A673 (cell line): ENCODE measurements around the gene SGO2. TPM values are rescaled to one million over a fixed set of nuclear protein-coding genes. Genes with fewer than 3 reads are reported as not detected.
A peak's percentile ranks its signal among the peaks of the same experiment; 100 is the strongest.

Experiments used
- BruUV-seq: library from RNA; stranded (reverse); fragments of 400-500 nt; replicated peaks from 2 replicates; lab custom pipeline; 2021; lab: Mats Ljungman, UMichigan
- CTCF ChIA-PET: fragments of 300-600 bp; sonication (Branson Sonifier 250); formaldehyde crosslinking; loops from one replicate; lab custom pipeline; 2022; ENCODE audit warnings: antibody characterized with exemption; lab: Charles Lee
- POLR2A ChIA-PET: fragments of 300-600 bp; sonication (Branson Sonifier 250); formaldehyde crosslinking; loops from one replicate; lab custom pipeline; 2022; ENCODE audit warnings: antibody characterized with exemption; ENCODE audit not compliant: low non-redundant PET; lab: Charles Lee
- DNase-seq: peaks from one replicate; pipeline ENCODE4 v3.0.0-alpha.2; 2015; ENCODE audit warnings: low spot score
- H3K27ac ChIP-seq: fragments of 200-600 bp; sonication (generic); 2 replicates; pipeline ENCODE4 v1.5.1; 2016; ENCODE audit warnings: mixed run types, low read depth, mild to moderate bottlenecking, mixed read lengths, antibody characterized with exemption, low read length; ENCODE audit not compliant: poor library complexity, severe bottlenecking
- H3K27me3 ChIP-seq: fragments of 200-600 bp; sonication (generic); replicated peaks from 2 replicates; pipeline ENCODE4 v1.6.1; 2017; ENCODE audit warnings: mixed run types, low read depth, mild to moderate bottlenecking, mixed read lengths, antibody characterized with exemption, low read length; ENCODE audit not compliant: insufficient read depth, poor library complexity
- H3K36me3 ChIP-seq: fragments of 200-600 bp; sonication (generic); 2 replicates; pipeline ENCODE4 v1.6.1; 2016; ENCODE audit warnings: mixed run types, mild to moderate bottlenecking, mixed read lengths, antibody characterized with exemption, low read length; ENCODE audit not compliant: insufficient read depth, poor library complexity, severe bottlenecking
- H3K4me1 ChIP-seq: fragments of 200-600 bp; sonication (generic); 2 replicates; pipeline ENCODE4 v1.6.1; 2017; ENCODE audit warnings: mixed run types, mild to moderate bottlenecking, mixed read lengths, antibody characterized with exemption, low read length; ENCODE audit not compliant: insufficient read depth, poor library complexity, severe bottlenecking
- H3K4me3 ChIP-seq: fragments of 200-600 bp; sonication (generic); 2 replicates; pipeline ENCODE4 v1.5.1; 2016; ENCODE audit warnings: low read depth, mixed run types, mild to moderate bottlenecking, mixed read lengths, low read length; ENCODE audit not compliant: poor library complexity, severe bottlenecking
- H3K9me3 ChIP-seq: fragments of 200-600 bp; sonication (generic); 2 replicates; pipeline ENCODE4 v1.6.1; 2016; ENCODE audit warnings: mixed run types, low read depth, mild to moderate bottlenecking, mixed read lengths, antibody characterized with exemption, low read length; ENCODE audit not compliant: poor library complexity, severe bottlenecking
- CTCF ChIP-seq: fragments of 300-800, 200-600 bp; sonication (generic); conservative IDR thresholded peaks from 2 replicates; pipeline ENCODE4 v1.5.1; 2017; ENCODE audit warnings: low read depth, mild to moderate bottlenecking, antibody characterized with exemption, low read length, moderate library complexity, mixed read lengths
- EZH2 ChIP-seq: fragments of 200-600 bp; sonication (generic); IDR thresholded peaks from 2 replicates; pipeline ENCODE4 v1.6.1; 2017; ENCODE audit warnings: borderline replicate concordance, low read depth, mild to moderate bottlenecking, mixed read lengths, antibody characterized with exemption, low read length; ENCODE audit not compliant: poor library complexity, severe bottlenecking
- intact Hi-C: fragments of 100-400 bp; cut with micrococcal nuclease; formaldehyde crosslinking; loops from one replicate; pipeline ENCODE4 v1.10.0; 2022; ENCODE audit not compliant: unreplicated experiment
- total RNA-seq: library from RNA; stranded (reverse); gene quantifications from 2 replicates; pipeline ENCODE4 v1.2.3, GENCODE V29; 2021

The SGO2 gene
- total RNA-seq, 1 experiment from 2014 or later: 37.3 TPM

DNA sequence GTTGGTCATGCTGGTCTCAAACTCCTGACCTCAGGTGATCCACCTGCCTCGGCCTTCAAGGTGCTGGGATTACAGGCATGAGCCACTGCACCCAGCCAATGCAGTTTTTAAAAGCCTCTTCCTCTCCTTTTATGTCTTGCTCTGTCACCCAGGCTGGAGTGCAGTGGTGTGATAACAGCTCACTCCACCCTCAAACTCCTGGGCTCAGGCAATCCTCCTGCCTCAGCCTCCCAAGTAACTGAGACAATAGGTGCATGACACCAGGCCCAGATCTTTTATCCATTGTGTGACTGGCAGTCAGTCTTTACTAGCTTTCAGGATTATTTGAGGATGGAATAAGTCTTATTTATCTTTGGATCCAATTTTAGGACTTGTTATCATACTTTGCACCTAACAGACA lies 29.3 kb upstream of the SGO2 start:
- Histone ChIP-seq H3K27me3 (no peaks in the 10 kb centered on the region), H3K9me3 (no peaks in the 10 kb centered on the region), H3K36me3 (peaks cover 18% of the 10 kb centered on the region), H3K27ac (no peak overlapping the region), H3K4me3 (no peak overlapping the region), H3K4me1 (no peaks in the 10 kb centered on the region)
- BruUV-seq: no TSS peak
- POLR2A ChIA-PET: no interaction called here
- CTCF ChIA-PET: no interaction called here
- intact Hi-C loops: no loop called here
- no peak for DNase-seq
- no peak for TF ChIP-seq CTCF
- TF ChIP-seq EZH2: no peak

GRCh38 chr2:200498402-200499162 lies 27.4 kb upstream of the SGO2 start:
- POLR2A ChIA-PET: no interaction called here
- intact Hi-C loops: no loop called here

GRCh38 chr2:200502196-200502595 lies 23.8 kb upstream of the SGO2 start:
- POLR2A ChIA-PET: no interaction called here

More at GRCh38 chr2:200498402-200499162, 27.4 kb upstream of the SGO2 start:
- DNase-seq: peak; percentile 11
- H3K4me1 ChIP-seq: no peaks in the 10 kb centered on the region
- no peak overlapping the region for H3K27ac ChIP-seq
- peaks cover 23% of the 10 kb centered on the region for H3K36me3 ChIP-seq
- no peak overlapping the region for H3K4me3 ChIP-seq
- H3K9me3 ChIP-seq: no peaks in the 10 kb centered on the region
- H3K27me3 ChIP-seq: no peaks in the 10 kb centered on the region
- CTCF ChIA-PET: no interaction called here
- BruUV-seq: no TSS peak
- TF ChIP-seq EZH2: no peak
- no peak for TF ChIP-seq CTCF

More at GRCh38 chr2:200502196-200502595, 23.8 kb upstream of the SGO2 start:
- no peak for TF ChIP-seq EZH2
- no peak for TF ChIP-seq CTCF
- Histone ChIP-seq H3K4me1 (no peaks in the 10 kb centered on the region), H3K36me3 (peaks cover 19% of the 10 kb centered on the region), H3K27me3 (no peaks in the 10 kb centered on the region), H3K9me3 (no peaks in the 10 kb centered on the region), H3K4me3 (no peak overlapping the region), H3K27ac (no peak overlapping the region)
- intact Hi-C loops: no loop called here
- BruUV-seq: no TSS peak
- no peak for DNase-seq
- CTCF ChIA-PET: no interaction called here
